HEK293T (cell line): ENCODE results near the gene GSN.

Source experiments
- CTCF ChIA-PET: fragments of 350-600 bp; formaldehyde crosslinking; extraction: SDS; loops from one replicate; lab custom pipeline; 2021; ENCODE audit warnings: antibody characterized with exemption, inconsistent platforms; lab: Yijun Ruan, JAX
- POLR2A ChIA-PET: fragments of 350-600 bp; formaldehyde crosslinking; extraction: SDS; loops from one replicate; lab custom pipeline; 2020; ENCODE audit warnings: antibody characterized with exemption, inconsistent platforms; lab: Yijun Ruan, JAX
- DNase-seq: peaks from one replicate; pipeline ENCODE4 v3.0.0; 2012; ENCODE audit warnings: mixed read lengths; ENCODE audit errors: extremely low spot score
- ARNT ChIP-seq: fragments of 450-650 bp; IDR thresholded peaks from 2 replicates; pipeline ENCODE4 v1.6.1; 2017; ENCODE audit warnings: mild to moderate bottlenecking
- BHLHE40 ChIP-seq: fragments of 450-650 bp; IDR thresholded peaks from 2 replicates; pipeline ENCODE4 v1.6.1; 2016; ENCODE audit warnings: mild to moderate bottlenecking, moderate library complexity, borderline replicate concordance
- CTBP1 ChIP-seq: fragments of 450-650 bp; IDR thresholded peaks from 2 replicates; pipeline ENCODE4 v1.6.1; 2016; ENCODE audit warnings: borderline replicate concordance
- ELF4 ChIP-seq: fragments of 450-650 bp; IDR thresholded peaks from 2 replicates; pipeline ENCODE4 v1.6.1; 2017; ENCODE audit warnings: antibody characterized with exemption
- FOXA1 ChIP-seq: fragments of 450-650 bp; IDR thresholded peaks from 2 replicates; pipeline ENCODE4 v1.6.1; 2016; ENCODE audit warnings: mild to moderate bottlenecking
- FOXK2 ChIP-seq: fragments of 450-650 bp; IDR thresholded peaks from 2 replicates; pipeline ENCODE4 v1.6.1; 2016; ENCODE audit warnings: mild to moderate bottlenecking
- FOXM1 ChIP-seq: fragments of 450-650 bp; IDR thresholded peaks from 2 replicates; pipeline ENCODE4 v1.6.1; 2017; ENCODE audit warnings: mild to moderate bottlenecking, borderline replicate concordance
- HDGF ChIP-seq: fragments of 450-650 bp; IDR thresholded peaks from 2 replicates; pipeline ENCODE4 v1.6.1; 2017; ENCODE audit warnings: antibody characterized with exemption, borderline replicate concordance
- L3MBTL2 ChIP-seq: fragments of 450-650 bp; conservative IDR thresholded peaks from 2 replicates; pipeline ENCODE4 v1.6.1; 2016; ENCODE audit warnings: mild to moderate bottlenecking
- LEF1 ChIP-seq: fragments of 450-650 bp; IDR thresholded peaks from 2 replicates; pipeline ENCODE4 v1.6.1; 2017; ENCODE audit warnings: mild to moderate bottlenecking, borderline replicate concordance
- NFRKB ChIP-seq: fragments of 450-650 bp; IDR thresholded peaks from 2 replicates; pipeline ENCODE4 v1.6.1; 2016; ENCODE audit warnings: mild to moderate bottlenecking, moderate library complexity
- SP1 ChIP-seq: fragments of 450-650 bp; IDR thresholded peaks from 2 replicates; pipeline ENCODE4 v1.6.1; 2017
- SUZ12 ChIP-seq: fragments of 450-650 bp; IDR thresholded peaks from 2 replicates; pipeline ENCODE4 v1.6.1; 2016; ENCODE audit warnings: mild to moderate bottlenecking
- TARDBP ChIP-seq: fragments of 450-650 bp; IDR thresholded peaks from 2 replicates; pipeline ENCODE4 v1.6.1; 2016
- ZNF384 ChIP-seq: fragments of 450-650 bp; IDR thresholded peaks from 2 replicates; pipeline ENCODE4 v1.6.1; 2016
- TF ChIP-seq, protein P1 (sequence below): fragments of 450-650 bp; IDR thresholded peaks from 2 replicates; pipeline ENCODE4 v1.6.1; 2016

GSN gene

DNA sequence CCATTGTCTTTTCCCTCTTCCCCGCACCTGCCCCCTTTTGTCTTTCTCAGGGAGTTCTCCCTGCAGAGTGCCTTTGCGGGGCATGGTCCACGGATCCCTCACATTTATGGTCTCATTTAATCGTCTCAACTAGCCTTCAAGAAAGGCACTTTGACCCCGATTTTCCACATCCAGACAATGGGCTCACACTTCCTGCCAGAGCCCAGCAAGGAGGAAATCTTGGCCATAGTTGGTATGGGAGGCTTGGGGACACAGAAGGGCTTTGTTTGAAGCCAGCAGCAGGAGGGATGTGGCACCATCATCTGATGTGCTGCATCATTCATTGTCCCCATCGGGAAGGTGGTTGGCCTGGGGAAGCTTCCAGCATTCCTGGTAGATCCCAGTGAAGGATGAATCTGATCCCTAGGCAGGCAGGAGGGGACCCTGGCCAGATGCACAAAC lies 24.9 kb downstream of the GSN start:
- ChIA-PET POLR2A (no interaction called here), CTCF (no interaction called here)
- TF ChIP-seq ARNT, result no peak
- no peak for DNase-seq

GRCh38 chr9:121294151-121294743 lies 26.3 kb downstream of the GSN start:
- POLR2A ChIA-PET, result no interaction called here
- CTCF ChIA-PET, result no interaction called here
- no peak for DNase-seq
- TF ChIP-seq SUZ12 (no peak), ELF4 (no peak), ARNT (no peak), FOXA1 (no peak), TARDBP (no peak), HDGF (no peak), BHLHE40 (no peak), CTBP1 (no peak), SP1 (no peak), L3MBTL2 (no peak), LEF1 (no peak), NFRKB (no peak)
- TF ChIP-seq, protein P1, sequence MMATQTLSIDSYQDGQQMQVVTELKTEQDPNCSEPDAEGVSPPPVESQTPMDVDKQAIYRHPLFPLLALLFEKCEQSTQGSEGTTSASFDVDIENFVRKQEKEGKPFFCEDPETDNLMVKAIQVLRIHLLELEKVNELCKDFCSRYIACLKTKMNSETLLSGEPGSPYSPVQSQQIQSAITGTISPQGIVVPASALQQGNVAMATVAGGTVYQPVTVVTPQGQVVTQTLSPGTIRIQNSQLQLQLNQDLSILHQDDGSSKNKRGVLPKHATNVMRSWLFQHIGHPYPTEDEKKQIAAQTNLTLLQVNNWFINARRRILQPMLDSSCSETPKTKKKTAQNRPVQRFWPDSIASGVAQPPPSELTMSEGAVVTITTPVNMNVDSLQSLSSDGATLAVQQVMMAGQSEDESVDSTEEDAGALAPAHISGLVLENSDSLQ, result no peak

DNA sequence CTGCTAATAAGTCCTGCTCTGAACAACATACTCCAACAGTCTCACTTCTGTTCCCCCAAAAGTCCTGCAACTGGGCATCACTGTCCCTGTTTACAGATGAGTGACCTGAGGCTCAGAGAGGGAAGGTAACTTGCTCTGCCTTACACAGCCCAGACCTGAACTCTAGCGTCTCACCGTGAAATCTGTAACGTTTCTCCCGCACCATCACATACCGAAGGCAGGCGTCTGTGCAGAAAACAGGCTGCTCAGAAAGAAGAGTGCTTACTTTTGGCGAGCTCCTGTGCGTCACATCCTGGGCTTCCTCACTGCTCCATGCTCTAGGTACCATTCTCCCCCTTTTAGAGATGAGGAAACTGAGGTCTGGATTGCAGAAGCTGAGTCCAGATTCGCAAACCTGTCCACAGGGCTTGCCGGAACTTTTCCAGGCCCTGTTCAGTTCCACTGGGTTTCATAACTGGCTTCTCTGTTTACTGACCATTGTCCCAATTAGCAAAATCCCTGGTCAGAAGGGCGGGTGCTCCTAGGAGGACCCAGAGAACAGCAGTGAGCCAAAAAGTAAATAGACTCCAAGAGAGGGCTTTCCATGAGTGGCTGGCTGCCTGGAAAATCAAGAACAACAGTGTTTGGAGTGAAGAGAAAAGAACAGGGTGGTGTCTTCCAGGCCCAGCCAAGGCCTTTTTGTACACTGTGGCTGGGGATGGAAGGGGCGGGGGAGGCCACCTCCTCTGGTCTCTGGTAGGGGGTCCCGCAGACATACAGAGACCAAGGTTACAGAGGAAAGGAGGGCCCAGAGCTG lies 27.1 kb downstream of the GSN start:
- CTCF ChIA-PET, result no interaction called here
- TF ChIP-seq FOXM1 (no peak), TARDBP (no peak), SP1 (no peak), FOXA1 (no peak), ARNT (no peak), L3MBTL2 (no peak)
- TF ChIP-seq, protein P1, result no peak
- POLR2A ChIA-PET, result no interaction called here
- no peak for DNase-seq

- ChIA-PET POLR2A (no interaction called here), CTCF (no interaction called here)
- DNase-seq, result no peak
- TF ChIP-seq ELF4, result no peak
- no peak for TF ChIP-seq HDGF
- no peak for TF ChIP-seq ARNT
- no peak for TF ChIP-seq L3MBTL2
- no peak for TF ChIP-seq FOXM1
- no peak for TF ChIP-seq CTBP1
- TF ChIP-seq FOXA1, result no peak
- TF ChIP-seq FOXK2, result no peak
- TF ChIP-seq ZNF384, result no peak
- no peak for TF ChIP-seq TARDBP
- TF ChIP-seq SUZ12, result no peak
- no peak for TF ChIP-seq SP1
- TF ChIP-seq LEF1, result no peak
These were observed 27.8 kb downstream of the GSN start for GRCh38 chr9:121295662-121296191.

GRCh38 chr9:121296213-121297127 lies 28.5 kb downstream of the GSN start:
- POLR2A ChIA-PET, result no interaction called here
- DNase-seq, result no peak
- CTCF ChIA-PET, result no interaction called here
- TF ChIP-seq LEF1, result no peak
- TF ChIP-seq L3MBTL2, result no peak
- TF ChIP-seq FOXK2, result no peak
- TF ChIP-seq FOXA1, result no peak
- TF ChIP-seq TARDBP, result no peak
- TF ChIP-seq BHLHE40, result no peak
- no peak for TF ChIP-seq ARNT
- TF ChIP-seq FOXM1, result no peak
- no peak for TF ChIP-seq CTBP1
- TF ChIP-seq SP1, result no peak
- TF ChIP-seq, protein P1, result no peak
- TF ChIP-seq SUZ12, result no peak
- TF ChIP-seq HDGF, result no peak
- no peak for TF ChIP-seq ZNF384
- no peak for TF ChIP-seq ELF4
- no peak for TF ChIP-seq NFRKB
